B cell (primary cell): ENCODE measurements around the gene UMAD1. TPM values are rescaled to one million over a fixed set of nuclear protein-coding genes. Genes with fewer than 3 reads are reported as not detected.
"Not testable (repeated sequence)": the region's sequence is repeated elsewhere in the genome, so short reads cannot be mapped to it uniquely, and the experiment has no call there.

Experiments
- ATAC-seq: fragments of 200-7000 bp; cut with Tn5 transposase; one replicate; pipeline ENCODE4 v1.10.0; 2021; ENCODE audit warnings: low read depth, mild to moderate bottlenecking, moderate number of reproducible peaks, moderate library complexity
- CTCF ChIA-PET: fragments of 350-600 bp; sonication (Branson Sonifier 250); formaldehyde crosslinking; loops from one replicate; lab custom pipeline; 2021; ENCODE audit warnings: antibody characterized with exemption, inconsistent platforms; lab: Charles Lee
- POLR2A ChIA-PET: fragments of 350-600 bp; sonication (Branson Sonifier 250); formaldehyde crosslinking; loops from one replicate; lab custom pipeline; 2021; ENCODE audit warnings: antibody characterized with exemption; lab: Charles Lee
- DNase-seq: peaks from one replicate; pipeline ENCODE4 v3.0.0; 2013
- H2AFZ ChIP-seq: 2 replicates; pipeline ENCODE4 v1.6.1; 2012; ENCODE audit warnings: mild to moderate bottlenecking, low read depth, low read length; ENCODE audit not compliant: insufficient read depth, poor library complexity, severe bottlenecking
- H3K27ac ChIP-seq, 2 donors: 1 replicate in 1 of 2; 2 replicates in 1 of 2; pipeline ENCODE4 v1.5.1; 2012 to 2013; ENCODE audit warnings: low read length in 2 of 2, mild to moderate bottlenecking in 2 of 2, moderate library complexity in 1 of 2
- H3K27me3 ChIP-seq, 4 experiments: fragments of 200-600 bp in 1 of 4; sonication (generic) in 1 of 4; replicated peaks in 1 of 4; 1 replicate in 2 of 4; 2 replicates in 2 of 4; pipeline versions ENCODE4 v1.6.1 to v1.7.0; 2013 to 2016; ENCODE audit warnings: low read length in 3 of 4, mild to moderate bottlenecking in 2 of 4, mixed read lengths in 1 of 4, moderate library complexity in 1 of 4; ENCODE audit not compliant: insufficient read depth in 4 of 4, control insufficient read depth in 3 of 4; ENCODE audit errors: control extremely low read depth in 1 of 4
- H3K36me3 ChIP-seq, 2 experiments: replicated peaks in 1 of 2; 1 replicate in 1 of 2; 2 replicates in 1 of 2; pipeline versions ENCODE4 v1.6.1 to v1.7.1; 2013; ENCODE audit warnings: low read length in 1 of 2; ENCODE audit not compliant: insufficient read depth in 2 of 2, control insufficient read depth in 1 of 2; ENCODE audit errors: control extremely low read depth in 1 of 2, extremely low read depth in 1 of 2
- H3K4me1 ChIP-seq, 2 donors: fragments of 200-600 bp in 1 of 2; sonication (generic) in 1 of 2; 1 replicate in 1 of 2; 2 replicates in 1 of 2; pipeline versions ENCODE4 v1.5.1 to v1.6.1; 2013 to 2017; ENCODE audit warnings: low read length in 2 of 2; ENCODE audit not compliant: control insufficient read depth in 2 of 2, insufficient read depth in 2 of 2
- H3K4me2 ChIP-seq: replicated peaks from 2 replicates; pipeline ENCODE3; 2012; ENCODE audit warnings: mild to moderate bottlenecking, low read depth, low read length; ENCODE audit not compliant: poor library complexity, severe bottlenecking
- H3K4me3 ChIP-seq, 5 experiments: fragments of 200-600 bp in 1 of 5; sonication (generic) in 1 of 5; 1 replicate in 3 of 5; 2 replicates in 2 of 5; pipeline versions ENCODE4 v1.5.1 to v1.7.0; 2011 to 2016; ENCODE audit warnings: low read length in 4 of 5, mild to moderate bottlenecking in 4 of 5, low read depth in 2 of 5, control low read depth in 1 of 5, moderate library complexity in 1 of 5; ENCODE audit not compliant: insufficient read depth in 1 of 5; ENCODE audit errors: control extremely low read depth in 1 of 5, extremely low read depth in 1 of 5
- H3K79me2 ChIP-seq: fragments of 200-600 bp; sonication (generic); one replicate; pipeline ENCODE4 v1.6.0; 2016; ENCODE audit warnings: low read length; ENCODE audit not compliant: control insufficient read depth, insufficient read depth
- H3K9ac ChIP-seq: fragments of 200-600 bp; sonication (generic); 2 replicates; pipeline ENCODE4 v1.6.1; 2017; ENCODE audit warnings: mild to moderate bottlenecking, low read length, moderate library complexity
- H3K9me3 ChIP-seq, 3 donors: one replicate each; pipeline versions ENCODE4 v1.6.1 to v1.7.1; 2013; ENCODE audit warnings: low read length in 2 of 3; ENCODE audit not compliant: control insufficient read depth in 2 of 3, insufficient read depth in 1 of 3; ENCODE audit errors: control extremely low read depth in 1 of 3
- H4K20me1 ChIP-seq: 2 replicates; pipeline ENCODE4 v1.6.0; 2012; ENCODE audit warnings: mild to moderate bottlenecking, low read length; ENCODE audit not compliant: insufficient read depth, control insufficient read depth, poor library complexity, severe bottlenecking
- H3K27ac Mint-ChIP-seq: one replicate; pipeline ENCODE4 v1.8.0; 2021; ENCODE audit warnings: mixed read lengths
- H3K27me3 Mint-ChIP-seq: one replicate; pipeline ENCODE4 v1.8.0; 2021; ENCODE audit warnings: mixed read lengths
- H3K4me1 Mint-ChIP-seq: one replicate; pipeline ENCODE4 v1.8.0; 2021; ENCODE audit warnings: mixed read lengths
- H3K4me3 Mint-ChIP-seq: one replicate; pipeline ENCODE4 v1.8.0; 2021; ENCODE audit warnings: mixed read lengths
- H3K9me3 Mint-ChIP-seq: one replicate; pipeline ENCODE4 v1.8.0; 2022; ENCODE audit warnings: mixed read lengths; ENCODE audit not compliant: insufficient read depth
- CTCF ChIP-seq: fragments of 200-600 bp; IDR thresholded peaks from one replicate; pipeline ENCODE4 v1.8.0; 2022; ENCODE audit warnings: antibody characterized with exemption, mild to moderate bottlenecking
- EZH2 ChIP-seq: IDR thresholded peaks from 2 replicates; pipeline ENCODE4 v1.6.1; 2012; ENCODE audit warnings: borderline replicate concordance, low read depth, mild to moderate bottlenecking, moderate library complexity, low read length; ENCODE audit not compliant: insufficient read depth, poor library complexity, severe bottlenecking
- WGBS: methylation state at CpG from one replicate; pipeline ENCODE4 v1.1.5; 2013; ENCODE audit warnings: missing lambda C conversion rate; ENCODE audit not compliant: insufficient coverage; 5-methylcytosine and 5-hydroxymethylcytosine counted together
- intact Hi-C: fragments of 100-400 bp; cut with micrococcal nuclease; formaldehyde crosslinking; loops from one replicate; pipeline ENCODE4 v1.10.0; 2022
- polyA plus RNA-seq: library from polyadenylated mRNA; depleted of rRNA; stranded (reverse); fragments of >200 nt; gene quantifications from 2 replicates; pipeline ENCODE4 v1.2.3, GENCODE V29; 2012
- total RNA-seq, 2 donors: library from RNA; stranded (reverse); fragments of 120-200 nt in 1 of 2; gene quantifications; 1 replicate in 1 of 2; 2 replicates in 1 of 2; pipeline versions ENCODE4 v1.2.3 to v1.2.4, GENCODE V29; 2013 to 2022

Gene UMAD1
- total and polyA plus RNA-seq, 2 donors (not counting 1 experiment from before 2014, with no cell fraction given) = 11.6 to 25.9 TPM

DNA sequence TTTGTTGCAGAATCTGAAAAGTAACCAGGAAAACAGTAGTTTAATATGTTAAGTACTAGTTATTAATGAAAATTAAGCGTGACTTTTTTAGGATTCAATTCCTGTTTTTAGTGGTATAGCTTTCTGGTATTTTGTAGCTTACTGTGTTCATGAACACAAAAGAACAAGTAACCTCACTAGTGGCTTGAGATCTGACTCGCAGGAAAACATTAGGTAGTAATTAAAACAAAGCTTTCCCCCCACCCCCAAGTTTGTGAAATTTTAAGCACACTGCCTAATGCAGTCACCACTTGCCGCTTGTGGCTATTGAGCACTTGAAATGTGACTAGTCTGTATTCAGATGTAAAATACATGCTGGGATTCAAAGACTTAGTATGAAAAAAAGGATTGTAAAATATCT, 180.4 kb downstream of the UMAD1 start:
- H3K27ac ChIP-seq = peak overlapping the region in 1 of 2 donors; percentile 16
- TF ChIP-seq CTCF = no peak
- no peak for TF ChIP-seq EZH2
- no CpG with 5 or more reads among the region's 3 CpGs for WGBS
- peak overlapping the region; percentile 28 for H3K27ac Mint-ChIP-seq
- ChIA-PET POLR2A (no interaction called here), CTCF (interaction anchor here (0.6 to 1.2 kb wide), 2 partner anchors 20 to 139 kb away, joined by 3 read pairs; no protein-coding TSS in a partner anchor)
- no peaks in the 10 kb centered on the region for H3K27me3 Mint-ChIP-seq
- DNase-seq (peak; percentile 65), ATAC-seq (peak; percentile 47)
- H3K4me3 ChIP-seq = peak overlapping the region in 2 of 5 experiments; percentile 23 to 41
- H3K4me1 Mint-ChIP-seq = peaks cover 55% of the 10 kb centered on the region
- peaks cover 52 to 53% of the 10 kb centered on the region in 2 donors for H3K4me1 ChIP-seq
- H3K27me3 ChIP-seq = no peaks in the 10 kb centered on the region
- H4K20me1 ChIP-seq = no peaks in the 10 kb centered on the region
- intact Hi-C loops = loop anchor here (2.0 to 5.0 kb wide), 2 partner anchors 16 to 101 kb away; no protein-coding TSS in a partner anchor
- peak overlapping the region; percentile 60 for H3K4me2 ChIP-seq
- no peak overlapping the region for H3K9ac ChIP-seq
- peaks cover 0 to 4% (median 0%) of the 10 kb centered on the region in 3 donors for H3K9me3 ChIP-seq
- H3K79me2 ChIP-seq = peaks cover 4% of the 10 kb centered on the region
- no peak overlapping the region for H2AFZ ChIP-seq
- peak overlapping the region; percentile 30 for H3K4me3 Mint-ChIP-seq
- H3K9me3 Mint-ChIP-seq = peaks cover 7% of the 10 kb centered on the region
- H3K36me3 ChIP-seq = no peaks in the 10 kb centered on the region

GRCh38 chr7:7821517-7821916, 181.0 kb downstream of the UMAD1 start:
- H3K4me1 ChIP-seq = peaks cover 46 to 47% of the 10 kb centered on the region in 2 donors
- ChIA-PET POLR2A (interaction anchor here (0.6 kb wide), 1 partner anchor 37 kb away, joined by 5 read pairs; no protein-coding TSS in a partner anchor), CTCF (interaction anchor here (0.6 kb wide), 1 partner anchor 21 kb away, joined by 3 read pairs; no protein-coding TSS in a partner anchor)
- H3K4me3 Mint-ChIP-seq = no peak overlapping the region
- no peaks in the 10 kb centered on the region for H3K36me3 ChIP-seq
- peaks cover 49% of the 10 kb centered on the region for H3K4me1 Mint-ChIP-seq
- H4K20me1 ChIP-seq = no peaks in the 10 kb centered on the region
- no peak overlapping the region for H3K9ac ChIP-seq
- peaks cover 0 to 4% (median 0%) of the 10 kb centered on the region in 3 donors for H3K9me3 ChIP-seq
- no peak overlapping the region for H2AFZ ChIP-seq
- H3K27ac Mint-ChIP-seq = peak overlapping the region; percentile 1
- H3K4me3 ChIP-seq = no peak overlapping the region
- no peak overlapping the region for H3K27ac ChIP-seq
- ATAC-seq = no peak
- intact Hi-C loops = loop anchor here (2.0 to 5.0 kb wide), 2 partner anchors 17 to 101 kb away; no protein-coding TSS in a partner anchor
- H3K79me2 ChIP-seq = peaks cover 4% of the 10 kb centered on the region
- no peak for DNase-seq
- H3K27me3 Mint-ChIP-seq = no peaks in the 10 kb centered on the region
- H3K9me3 Mint-ChIP-seq = peaks cover 7% of the 10 kb centered on the region
- no peaks in the 10 kb centered on the region for H3K27me3 ChIP-seq
- WGBS = 87% methylated on average over 2 of the region's 3 CpGs
- H3K4me2 ChIP-seq = peak overlapping the region; percentile 1
- TF ChIP-seq CTCF = no peak
- TF ChIP-seq EZH2 = no peak

DNA sequence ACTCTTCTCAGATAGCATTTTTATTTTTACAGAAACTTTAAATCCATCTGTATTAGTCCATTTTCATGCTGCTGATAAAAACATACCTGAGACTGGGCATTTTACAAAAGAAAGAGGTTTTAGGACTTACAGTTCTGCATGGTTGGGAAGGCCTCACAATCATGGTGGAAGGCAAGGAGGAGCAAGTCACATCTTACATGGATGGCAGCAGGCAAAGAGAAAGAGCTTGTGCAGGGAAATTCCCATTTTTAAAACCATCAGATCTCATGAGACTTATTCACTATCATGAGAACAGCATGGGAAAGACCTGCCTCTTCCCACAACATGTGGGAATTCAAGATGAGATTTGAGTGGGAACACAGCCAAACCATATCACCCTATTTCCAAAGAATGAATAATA, 184.7 kb downstream of the UMAD1 start:
- H3K27ac ChIP-seq, H3K36me3 ChIP-seq, POLR2A ChIA-PET, H3K79me2 ChIP-seq, H2AFZ ChIP-seq, ATAC-seq, CTCF ChIA-PET, DNase-seq, H3K9ac ChIP-seq, H4K20me1 ChIP-seq, H3K27me3 ChIP-seq, H3K9me3 ChIP-seq, H3K4me3 ChIP-seq, H3K4me3 Mint-ChIP-seq, H3K4me2 ChIP-seq, H3K27me3 Mint-ChIP-seq, intact Hi-C loops, H3K9me3 Mint-ChIP-seq, H3K27ac Mint-ChIP-seq: not testable (repeated sequence)
- H3K4me1 ChIP-seq = peaks cover 12% of the 10 kb centered on the region in 2 donors
- peaks cover 17% of the 10 kb centered on the region for H3K4me1 Mint-ChIP-seq
